Measurements from ENCODE around the gene EVX2.

EVX2 gene

DNA sequence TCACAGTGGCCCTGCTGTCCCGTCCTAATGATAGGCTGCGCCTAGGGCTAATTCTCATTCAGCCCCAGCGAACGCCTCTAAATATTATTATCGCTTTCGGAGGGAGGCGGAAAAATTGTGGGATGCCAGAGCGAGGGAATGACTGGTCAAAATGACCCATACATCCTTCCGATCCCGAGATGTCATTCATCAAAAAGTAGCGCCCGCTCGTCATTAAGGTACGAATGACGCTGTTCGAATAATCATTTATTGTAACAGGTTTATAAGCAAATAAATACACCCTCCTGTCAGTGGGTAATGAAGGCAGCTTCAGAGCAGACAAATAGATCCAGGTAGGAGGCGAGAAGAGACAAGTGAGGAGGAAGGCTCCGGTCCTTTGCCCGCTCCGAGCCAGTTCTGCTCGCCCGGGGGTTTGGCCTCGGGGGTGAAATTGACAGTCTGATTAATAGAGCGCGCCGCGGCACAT lies at the start of gene EVX2:
Gene EVX2 (minus strand): TSS at position 167 of the 466 bp plus-strand sequence. CDS start 186 bp downstream, outside the sequence.
- no peak for DNase-seq

DNA sequence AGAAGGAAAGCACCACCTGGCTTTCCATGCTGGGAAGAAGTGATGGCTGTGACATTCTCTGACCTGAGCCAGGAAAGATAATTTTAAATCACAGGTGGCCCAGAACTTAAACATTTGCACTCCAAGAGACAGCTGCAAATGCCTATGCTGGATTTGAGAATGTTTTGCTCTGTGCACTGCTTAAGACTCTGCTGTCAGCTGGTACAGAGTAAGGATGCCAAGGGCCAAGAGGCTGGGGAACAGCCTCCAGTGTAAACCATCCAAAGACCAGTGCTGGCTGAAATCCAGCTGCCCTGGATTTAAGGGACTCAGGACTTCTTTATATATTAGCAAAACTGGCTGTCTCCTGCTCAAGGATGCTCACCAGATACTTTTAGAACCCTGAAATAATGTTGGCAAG lies 49.6 kb upstream of the EVX2 start:
- DNase-seq, result no peak

DNA sequence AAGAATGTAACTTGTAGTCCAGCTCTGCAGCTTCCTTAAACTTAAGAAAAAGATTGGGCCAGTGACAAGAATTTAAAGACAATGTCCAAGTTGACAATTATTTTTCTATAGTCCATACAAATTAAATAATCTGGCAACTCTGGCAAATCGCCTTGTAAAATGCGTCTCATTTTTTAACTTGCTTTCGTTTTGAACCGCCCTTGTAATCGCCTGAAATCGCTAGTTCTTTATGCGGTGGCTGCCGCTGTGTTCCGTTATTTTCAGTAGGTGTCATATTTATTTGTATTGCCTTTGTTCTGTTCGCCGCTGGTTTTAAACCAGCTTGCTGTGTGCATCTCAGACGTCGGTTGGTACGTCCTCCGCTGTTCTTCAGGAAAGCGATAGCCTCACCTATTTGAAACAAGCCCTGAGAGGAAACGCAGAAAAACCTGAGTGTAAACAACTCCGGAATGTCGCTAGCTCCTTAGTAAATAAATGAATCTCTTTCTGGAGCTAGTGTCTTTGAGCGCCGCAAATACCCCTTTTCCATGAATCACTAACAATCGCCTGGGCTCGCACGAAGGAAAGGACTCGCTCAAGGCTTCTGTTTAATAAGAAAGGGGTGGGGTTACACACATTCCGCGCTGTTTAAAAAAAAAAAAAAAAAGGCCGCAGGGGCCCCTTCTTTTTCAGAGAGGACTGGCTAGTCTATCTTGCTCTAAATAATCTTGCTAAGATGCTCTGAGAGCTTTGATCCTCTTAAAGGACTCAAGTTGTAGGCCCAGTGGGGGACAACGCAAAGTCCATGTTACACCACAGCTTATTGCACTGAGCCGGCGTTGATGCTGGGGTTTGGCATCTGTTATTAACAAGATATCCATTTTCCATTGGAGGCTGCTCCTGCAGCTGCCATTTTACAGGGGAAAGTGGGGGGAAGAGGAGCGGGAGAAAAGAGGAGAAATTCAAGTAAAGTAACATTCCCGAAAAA lies 48.7 kb upstream of the EVX2 start:
- no peak for DNase-seq

DNA sequence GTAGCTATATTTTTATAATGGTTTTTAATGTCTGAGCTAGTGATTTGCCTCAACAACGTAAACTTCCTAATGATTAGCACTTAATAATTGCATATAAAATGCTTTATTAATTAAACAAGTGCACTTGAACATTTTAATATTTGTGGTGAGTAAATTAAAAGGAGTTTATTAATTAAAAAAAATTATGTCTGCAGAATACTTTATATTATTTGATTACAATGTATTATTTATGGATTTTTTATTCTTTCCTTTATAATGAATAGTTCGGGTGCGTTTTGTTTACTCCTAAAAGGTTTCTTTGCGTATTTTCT lies 48.0 kb upstream of the EVX2 start:
- DNase-seq, result no peak

DNA sequence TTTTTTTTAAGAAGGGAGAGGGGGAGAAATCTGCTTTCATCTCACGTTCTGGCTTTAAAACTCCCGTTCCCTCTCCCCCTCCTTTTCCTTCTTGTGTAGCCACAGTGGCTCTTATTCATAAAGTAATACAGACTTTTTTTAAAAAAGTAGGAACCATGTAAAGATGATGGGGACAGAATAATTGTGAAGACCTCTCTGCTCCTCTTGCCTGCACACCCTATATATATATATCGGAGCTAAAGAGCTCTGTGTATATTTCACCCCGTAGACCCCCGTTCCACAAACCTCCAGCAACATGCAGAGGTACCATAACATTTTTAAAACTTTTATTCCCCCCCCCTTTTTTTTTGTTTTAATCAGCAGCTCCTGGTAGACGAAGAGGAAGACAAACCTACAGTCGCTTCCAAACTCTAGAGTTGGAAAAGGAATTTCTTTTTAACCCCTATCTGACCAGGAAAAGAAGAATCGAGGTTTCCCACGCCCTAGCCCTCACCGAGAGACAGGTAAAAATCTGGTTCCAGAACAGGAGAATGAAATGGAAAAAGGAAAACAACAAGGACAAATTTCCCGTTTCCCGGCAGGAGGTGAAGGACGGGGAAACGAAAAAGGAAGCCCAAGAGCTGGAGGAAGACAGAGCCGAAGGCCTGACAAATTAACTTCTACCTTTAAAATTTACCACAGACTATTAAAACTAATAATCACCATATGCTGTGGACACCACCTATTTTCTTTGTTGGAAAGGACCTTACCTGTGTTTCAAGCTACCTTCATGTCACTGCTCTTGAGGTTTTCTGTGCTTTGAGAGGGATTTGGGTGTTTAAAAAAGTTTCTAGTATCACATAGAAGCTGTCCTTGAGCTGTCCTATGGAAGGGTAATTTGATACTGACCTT lies 47.4 kb upstream of the EVX2 start:
- no peak for DNase-seq

DNA sequence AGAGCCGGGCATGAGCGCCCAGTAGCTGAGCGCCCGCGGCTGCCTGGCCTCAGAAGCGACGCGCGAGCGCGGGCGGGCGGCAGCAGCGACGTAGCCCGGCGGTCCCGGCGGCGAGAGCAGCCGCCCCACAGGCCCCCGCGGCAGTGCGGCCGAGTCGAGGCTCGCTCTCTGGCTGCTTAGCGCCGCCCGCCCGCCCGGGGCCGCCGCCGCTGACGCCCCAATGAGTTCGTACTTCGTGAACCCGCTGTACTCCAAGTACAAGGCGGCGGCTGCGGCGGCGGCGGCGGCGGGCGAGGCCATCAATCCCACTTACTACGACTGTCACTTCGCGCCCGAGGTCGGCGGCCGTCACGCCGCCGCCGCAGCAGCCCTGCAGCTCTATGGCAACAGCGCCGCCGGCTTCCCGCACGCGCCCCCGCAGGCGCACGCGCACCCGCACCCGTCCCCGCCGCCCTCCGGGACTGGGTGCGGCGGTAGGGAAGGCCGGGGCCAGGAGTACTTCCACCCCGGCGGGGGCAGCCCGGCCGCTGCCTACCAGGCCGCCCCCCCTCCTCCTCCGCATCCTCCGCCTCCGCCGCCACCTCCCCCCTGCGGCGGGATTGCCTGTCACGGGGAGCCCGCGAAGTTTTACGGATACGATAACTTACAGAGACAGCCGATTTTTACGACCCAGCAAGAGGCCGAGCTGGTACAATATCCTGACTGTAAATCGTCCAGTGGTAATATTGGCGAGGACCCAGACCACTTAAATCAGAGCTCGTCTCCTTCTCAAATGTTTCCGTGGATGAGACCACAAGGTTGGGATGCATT lies 46.6 kb upstream of the EVX2 start:
- no peak for DNase-seq

DNA sequence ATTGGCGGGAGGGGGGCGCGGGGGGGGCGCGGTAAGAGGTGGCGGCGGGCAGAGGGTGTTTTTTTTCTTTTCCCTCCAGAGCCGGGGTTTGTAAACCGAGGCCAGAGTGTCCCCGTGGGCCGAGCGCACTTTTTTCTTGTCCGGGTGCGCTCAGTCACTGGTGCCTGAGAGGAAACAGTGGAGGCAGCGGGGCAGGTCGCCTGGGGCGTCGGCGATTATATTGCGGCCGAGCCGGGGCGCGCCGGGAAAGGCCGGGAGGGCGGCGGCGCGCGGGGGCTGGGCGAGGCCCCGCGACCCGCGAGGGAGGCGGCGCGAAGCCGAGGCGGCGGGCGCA lies 46.0 kb upstream of the EVX2 start:
- no peak for DNase-seq

DNA sequence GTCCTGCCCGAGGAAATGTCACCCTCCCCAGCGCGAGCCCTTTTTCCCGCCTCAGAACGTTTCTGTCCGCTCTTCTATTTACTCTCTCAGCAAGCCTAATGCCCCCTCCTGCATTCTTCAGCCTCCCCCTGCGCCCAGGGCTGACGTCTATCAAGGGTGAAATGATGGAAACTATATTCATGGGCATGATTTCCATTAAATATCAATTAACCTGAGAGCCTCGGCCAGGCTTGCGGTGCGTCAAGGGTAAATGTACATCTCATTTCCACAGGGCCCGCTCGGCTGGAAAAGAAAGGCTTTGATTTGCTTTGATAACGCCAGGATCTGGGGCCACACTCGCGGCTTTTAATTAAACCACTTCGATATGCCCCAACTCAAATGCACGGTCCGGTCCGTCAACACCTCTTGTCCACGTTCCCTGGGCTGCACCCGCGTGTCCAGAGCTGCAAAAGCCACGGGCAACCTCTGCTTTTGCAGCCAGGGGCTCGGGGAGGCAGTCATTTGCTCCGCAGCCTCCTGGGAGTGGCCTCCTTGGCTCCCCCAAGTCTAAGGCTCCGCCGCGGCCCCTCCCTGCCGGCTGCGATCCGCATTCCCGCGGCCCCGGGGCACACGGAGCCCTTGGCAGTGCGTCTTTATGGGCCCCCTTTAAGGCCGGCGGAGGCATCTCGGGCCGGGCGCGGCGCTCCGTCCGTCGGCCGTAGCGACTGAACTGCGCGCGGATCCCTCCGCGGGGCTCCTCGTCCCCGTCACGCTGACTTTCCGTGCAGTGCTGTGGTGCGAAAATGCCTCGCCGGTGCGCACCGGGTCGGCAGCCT lies 45.4 kb upstream of the EVX2 start, which contains the start of gene HOXD8:
Gene HOXD8 (plus strand): TSS at position 724 of the 815 bp plus-strand sequence. CDS start 662 bp downstream, outside the sequence.
- no peak for DNase-seq

DNA sequence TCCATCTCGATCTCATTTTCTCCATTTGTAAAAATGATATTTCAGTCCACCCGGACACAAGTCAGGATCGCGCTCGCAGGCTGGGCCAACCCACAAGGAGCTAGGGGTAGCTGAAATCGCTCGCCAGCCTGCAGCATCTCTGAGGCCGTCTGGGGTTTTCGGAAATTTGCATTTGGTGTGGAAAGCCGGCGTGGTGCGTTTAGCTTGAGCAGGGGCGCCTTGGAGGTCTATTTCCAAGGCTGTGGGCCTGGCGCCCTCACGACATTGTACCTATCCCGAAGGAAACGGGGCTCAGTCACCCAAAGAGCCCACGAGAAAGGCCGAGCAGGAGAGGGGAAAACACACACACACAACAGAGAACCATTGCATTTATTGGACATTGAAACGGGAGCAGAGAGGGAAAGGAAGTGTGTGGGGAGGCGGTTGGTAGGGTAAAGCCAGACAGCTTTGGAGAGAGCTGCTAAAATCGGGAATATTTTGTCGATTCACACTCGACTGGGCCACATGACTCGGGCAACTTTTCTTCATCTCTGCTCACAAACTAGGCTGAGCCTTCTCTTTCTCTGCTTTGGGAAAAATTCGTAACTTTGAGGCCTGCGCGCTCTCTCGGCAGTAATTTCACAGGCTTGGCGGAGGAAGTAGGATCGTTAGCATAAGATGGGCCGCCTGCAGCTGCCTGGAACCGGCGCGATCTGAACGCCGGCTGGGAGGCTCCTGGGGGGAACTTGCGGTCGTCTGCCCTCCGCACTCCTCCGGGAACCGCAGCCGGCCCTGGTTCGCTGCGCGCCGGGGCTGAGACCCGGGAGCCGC lies 44.6 kb upstream of the EVX2 start:
- DNase-seq, result no peak

DNA sequence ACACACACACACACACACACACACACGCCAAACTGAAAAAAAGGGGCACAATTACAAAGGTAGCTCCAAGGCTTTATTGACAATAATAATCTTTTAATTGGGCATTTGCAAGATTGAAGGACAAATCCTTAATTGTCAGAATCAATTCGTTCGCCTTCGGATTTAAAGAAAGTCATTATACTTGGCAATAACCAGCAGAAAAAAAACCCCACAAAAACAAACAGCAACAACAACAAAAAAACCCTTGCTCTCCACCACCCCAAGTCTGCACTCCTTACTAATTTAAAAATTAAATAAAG lies 44.0 kb upstream of the EVX2 start:
- no peak for DNase-seq

DNA sequence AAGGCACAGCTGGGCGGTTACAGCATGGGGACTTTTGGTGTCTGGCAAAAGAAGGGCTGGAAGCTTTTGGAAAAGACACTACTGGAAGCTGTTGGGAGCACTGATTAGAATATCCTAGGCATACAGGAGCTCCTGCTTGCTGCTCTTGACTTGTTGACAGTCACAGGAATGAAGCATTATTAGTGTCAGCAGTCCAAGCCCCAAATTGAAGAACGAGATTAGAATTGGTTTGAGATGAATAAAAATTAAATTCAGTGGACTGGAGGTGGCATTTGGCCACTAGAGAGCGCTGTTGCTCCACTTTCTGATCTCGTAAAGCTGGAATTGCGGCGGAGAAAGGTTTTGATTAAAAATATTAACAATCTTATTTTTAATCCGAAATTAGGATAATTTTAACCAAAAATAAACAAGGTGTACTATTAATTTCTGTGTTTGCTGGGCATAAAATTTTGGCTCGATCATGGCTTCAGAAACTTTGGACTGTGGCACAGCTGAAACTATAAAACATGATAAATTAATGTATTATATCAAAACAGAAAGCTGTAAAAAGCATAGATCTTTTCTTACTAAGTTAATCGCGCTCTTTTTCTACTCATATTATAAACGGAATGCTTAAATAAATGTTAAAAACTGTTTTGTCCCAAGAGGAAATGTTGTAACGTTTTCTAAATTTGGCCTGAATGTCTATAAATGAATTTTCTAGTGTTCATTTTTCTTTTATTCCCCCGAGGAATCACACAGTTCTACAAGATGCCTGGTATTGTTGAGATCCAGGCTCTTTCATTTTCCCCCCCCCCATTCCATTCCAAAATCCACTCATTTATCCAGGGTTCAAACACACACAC lies 43.4 kb upstream of the EVX2 start:
- DNase-seq, result peak; percentile 67

DNA sequence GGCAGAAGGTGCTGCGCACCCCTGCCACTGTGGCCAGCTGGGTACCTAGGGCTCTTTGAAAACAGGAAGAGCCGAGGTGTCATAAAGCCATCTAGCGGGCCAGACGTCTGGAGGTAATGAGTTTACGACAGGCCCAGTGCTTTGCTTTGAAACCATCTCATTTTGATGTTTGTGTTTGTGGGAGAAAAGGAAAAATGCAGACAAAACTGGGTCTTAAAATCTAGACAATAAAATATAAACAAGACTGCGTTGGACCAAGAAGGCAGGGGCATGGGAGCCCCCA lies 42.0 kb upstream of the EVX2 start:
- no peak for DNase-seq

DNA sequence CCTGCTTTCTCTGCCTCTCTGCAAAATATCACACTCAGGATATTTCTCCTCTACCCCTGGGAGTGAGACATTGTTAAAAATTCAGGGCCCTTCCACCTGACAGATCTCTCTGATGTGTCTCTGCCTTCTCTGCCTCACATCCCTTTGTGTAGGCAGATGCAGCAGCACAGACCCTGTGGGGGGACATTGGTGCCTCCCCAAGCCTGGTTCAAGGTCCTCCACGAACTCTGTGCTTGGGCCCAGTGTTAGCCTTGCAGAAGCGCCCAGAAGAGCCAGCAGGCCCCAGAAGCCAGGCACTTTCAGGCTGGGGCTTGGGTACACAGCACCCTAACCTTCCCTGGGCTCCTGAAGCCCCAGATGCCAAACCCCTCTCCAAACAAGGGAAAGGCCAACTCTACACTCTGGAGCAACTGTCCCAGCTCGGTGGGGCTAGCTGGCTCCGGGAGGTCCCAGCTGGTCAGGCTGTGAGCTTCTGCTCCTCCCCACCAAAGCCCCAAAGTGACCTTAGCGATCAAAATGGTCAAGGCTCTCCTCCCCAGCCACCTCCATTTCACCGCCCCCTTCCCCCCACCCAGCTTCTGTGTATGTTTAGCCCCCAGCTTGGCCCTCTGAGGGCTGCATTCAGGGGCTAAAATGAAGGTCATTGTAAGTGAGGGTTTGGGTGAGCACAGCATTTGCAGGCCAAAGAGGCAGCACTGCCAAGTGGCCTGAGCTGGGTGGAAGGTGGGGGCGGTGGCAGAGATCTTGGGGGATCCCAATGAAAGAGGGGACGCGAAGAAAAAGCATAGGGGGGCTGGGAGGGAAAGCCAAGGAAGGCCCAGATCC lies 41.4 kb upstream of the EVX2 start:
- no peak for DNase-seq

DNA sequence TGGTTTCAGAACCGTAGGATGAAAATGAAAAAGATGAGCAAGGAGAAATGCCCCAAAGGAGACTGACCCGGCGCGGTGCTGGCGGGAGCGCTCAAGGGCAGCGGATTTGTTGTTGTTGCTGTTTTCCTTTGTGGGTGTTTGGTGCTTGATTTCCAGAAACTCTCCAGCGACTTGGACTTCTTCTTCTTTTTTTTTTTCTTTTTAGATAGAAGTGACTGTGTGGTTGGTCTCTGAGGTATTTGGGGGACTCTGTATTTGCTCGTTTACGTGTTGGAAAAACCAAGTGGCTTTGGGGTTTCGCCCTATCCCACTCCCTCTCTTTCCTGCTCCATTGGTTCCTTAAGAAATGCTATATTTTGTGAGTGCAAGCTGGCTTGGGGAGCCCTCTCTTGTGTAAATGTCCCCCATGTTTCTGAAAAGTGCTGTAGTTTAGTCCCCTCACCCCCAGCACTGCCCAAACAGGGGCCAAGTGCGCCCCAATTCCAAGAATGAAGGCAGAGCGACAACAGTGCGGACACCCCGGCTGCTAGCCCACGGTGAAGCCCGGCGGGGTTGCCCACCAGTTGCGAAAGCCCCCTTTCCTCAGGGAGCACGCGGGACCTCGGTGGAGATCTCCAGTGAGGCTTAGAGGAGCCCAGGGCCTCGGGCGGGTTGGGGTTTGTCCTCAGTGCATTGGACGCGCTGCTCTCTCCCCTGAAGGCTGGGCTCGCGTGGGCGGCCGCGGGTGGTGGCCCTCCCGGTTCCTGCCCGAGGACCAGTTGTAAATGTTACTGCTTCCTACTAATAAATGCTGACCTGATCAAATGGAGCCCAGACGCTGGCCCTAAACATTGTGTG lies 40.6 kb upstream of the EVX2 start:
- no peak for DNase-seq

DNA sequence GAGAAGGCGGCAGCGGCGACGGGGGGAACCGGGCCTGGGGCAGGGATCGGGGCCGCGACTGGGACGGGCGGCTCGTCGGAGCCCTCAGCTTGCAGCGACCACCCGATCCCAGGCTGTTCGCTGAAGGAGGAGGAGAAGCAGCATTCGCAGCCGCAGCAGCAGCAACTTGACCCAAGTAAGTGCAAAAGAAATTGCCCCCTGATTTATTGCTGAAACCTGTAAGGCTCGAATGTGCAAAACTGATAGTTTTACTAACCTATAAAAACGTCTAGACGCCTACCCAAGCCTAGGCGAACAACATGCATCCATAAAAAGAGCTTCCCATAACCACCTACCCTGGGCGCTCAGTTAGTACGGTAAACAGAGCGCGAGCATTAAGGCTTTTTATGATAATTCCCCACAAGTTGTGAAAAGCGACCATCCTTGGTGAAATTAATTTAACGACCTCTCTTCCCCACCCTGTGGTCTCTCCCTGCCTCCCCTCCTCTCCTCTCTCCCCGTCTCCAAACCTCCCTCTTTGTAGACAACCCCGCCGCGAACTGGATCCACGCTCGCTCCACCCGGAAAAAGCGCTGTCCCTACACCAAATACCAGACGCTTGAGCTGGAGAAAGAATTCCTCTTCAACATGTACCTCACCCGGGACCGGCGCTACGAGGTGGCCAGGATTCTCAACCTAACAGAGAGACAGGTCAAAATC lies 39.8 kb upstream of the EVX2 start:
- no peak for DNase-seq

DNA sequence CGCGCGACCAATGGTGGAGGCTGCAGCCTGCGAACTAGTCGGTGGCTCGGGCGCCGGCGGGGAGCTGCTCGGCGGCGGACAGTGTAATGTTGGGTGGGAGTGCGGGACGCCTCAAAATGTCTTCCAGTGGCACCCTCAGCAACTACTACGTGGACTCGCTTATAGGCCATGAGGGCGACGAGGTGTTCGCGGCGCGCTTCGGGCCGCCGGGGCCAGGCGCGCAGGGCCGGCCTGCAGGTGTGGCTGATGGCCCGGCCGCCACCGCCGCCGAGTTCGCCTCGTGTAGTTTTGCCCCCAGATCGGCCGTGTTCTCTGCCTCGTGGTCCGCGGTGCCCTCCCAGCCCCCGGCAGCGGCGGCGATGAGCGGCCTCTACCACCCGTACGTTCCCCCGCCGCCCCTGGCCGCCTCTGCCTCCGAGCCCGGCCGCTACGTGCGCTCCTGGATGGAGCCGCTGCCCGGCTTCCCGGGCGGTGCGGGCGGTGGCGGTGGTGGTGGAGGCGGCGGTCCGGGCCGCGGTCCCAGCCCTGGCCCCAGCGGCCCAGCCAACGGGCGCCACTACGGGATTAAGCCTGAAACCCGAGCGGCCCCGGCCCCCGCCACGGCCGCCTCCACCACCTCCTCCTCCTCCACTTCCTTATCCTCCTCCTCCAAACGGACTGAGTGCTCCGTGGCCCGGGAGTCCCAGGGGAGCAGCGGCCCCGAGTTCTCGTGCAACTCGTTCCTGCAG lies 39.1 kb upstream of the EVX2 start, which contains the start of gene HOXD9:
Gene HOXD9 (plus strand): TSS at position 37 of the 728 bp plus-strand sequence. CDS start 50 bp downstream, at position 87.
- no peak for DNase-seq

DNA sequence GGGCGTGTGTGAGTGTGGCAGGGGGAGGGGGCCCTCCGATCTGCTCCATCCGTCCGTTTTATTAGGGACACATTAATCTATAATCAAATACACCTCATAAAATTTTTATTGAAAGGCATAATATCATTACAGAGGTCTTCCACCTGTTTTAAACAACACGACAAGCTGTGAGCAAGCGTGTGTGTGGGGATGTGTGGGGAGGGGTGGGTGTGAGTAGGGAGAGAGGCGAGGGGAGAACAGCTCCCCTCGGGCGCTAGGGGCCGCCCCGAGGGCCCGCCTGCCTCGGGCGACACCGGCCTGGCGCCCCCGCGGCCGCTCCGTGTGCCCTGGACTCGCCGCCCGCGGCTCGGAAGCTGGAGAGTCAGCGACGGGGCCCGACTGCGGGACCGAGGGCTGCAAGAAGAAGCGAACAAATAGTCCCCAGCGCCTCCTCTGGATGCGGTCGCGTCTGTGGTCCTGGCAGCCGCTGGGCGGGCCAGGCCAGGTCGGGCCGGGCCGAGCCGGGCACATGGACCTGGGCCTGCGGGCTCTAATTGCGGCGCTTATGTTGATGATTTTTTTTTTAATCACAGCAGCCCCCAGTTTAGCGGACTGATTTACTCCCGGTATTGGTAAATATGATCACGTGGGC lies 38.4 kb upstream of the EVX2 start:
- no peak for DNase-seq
